Natural killer cell (primary cell): ENCODE data around the gene TRNP1. TPM values are rescaled to one million over a fixed set of nuclear protein-coding genes. Genes with fewer than 3 reads are reported as not detected.

Experiments used
- ATAC-seq, 3 donors: fragments of 150-1000 bp in 2 of 3; fragments of 200-7000 bp in 1 of 3; cut with Tn5 transposase; 1 replicate in 1 of 3; 2 replicates in 2 of 3; pipeline ENCODE4 v1.10.0; 2021; ENCODE audit warnings: mild to moderate bottlenecking in 2 of 3, moderate library complexity in 2 of 3
- DNase-seq, 2 donors: peaks; one replicate each; pipeline versions ENCODE4 v3.0.0 to v3.0.0-alpha.2; 2013 to 2021; ENCODE audit warnings: mixed read lengths in 1 of 2
- H3K27ac ChIP-seq: one replicate; pipeline ENCODE4 v1.5.1; 2013; ENCODE audit warnings: mild to moderate bottlenecking, low read length
- H3K27me3 ChIP-seq: one replicate; pipeline ENCODE4 v1.6.1; 2013; ENCODE audit warnings: low read length; ENCODE audit not compliant: control insufficient read depth, insufficient read depth
- H3K36me3 ChIP-seq: one replicate; pipeline ENCODE4 v1.6.1; 2013; ENCODE audit warnings: low read length; ENCODE audit not compliant: control insufficient read depth, insufficient read depth
- H3K4me1 ChIP-seq: one replicate; pipeline ENCODE4 v1.6.1; 2013; ENCODE audit warnings: low read length; ENCODE audit not compliant: control insufficient read depth, insufficient read depth
- H3K4me3 ChIP-seq: one replicate; pipeline ENCODE4 v1.5.1; 2013; ENCODE audit warnings: low read length
- H3K9me3 ChIP-seq: one replicate; pipeline ENCODE4 v1.6.1; 2013; ENCODE audit warnings: low read length; ENCODE audit not compliant: control insufficient read depth, insufficient read depth
- H3K27ac Mint-ChIP-seq, 2 donors: one replicate each; pipeline ENCODE4 v1.8.0; 2022; ENCODE audit warnings: mild to moderate bottlenecking in 2 of 2, mixed read lengths in 2 of 2, moderate library complexity in 1 of 2
- H3K27me3 Mint-ChIP-seq, 2 donors: one replicate each; pipeline ENCODE4 v1.8.0; 2022; ENCODE audit warnings: low read depth in 2 of 2, mixed read lengths in 2 of 2
- H3K36me3 Mint-ChIP-seq: one replicate; pipeline ENCODE4 v1.8.0; 2022; ENCODE audit warnings: mixed read lengths
- H3K4me1 Mint-ChIP-seq, 2 donors: one replicate each; pipeline ENCODE4 v1.8.0; 2022; ENCODE audit warnings: mixed read lengths in 2 of 2
- H3K4me3 Mint-ChIP-seq: one replicate; pipeline ENCODE4 v1.8.0; 2022; ENCODE audit warnings: mild to moderate bottlenecking, moderate library complexity, mixed read lengths
- H3K9me3 Mint-ChIP-seq, 2 donors: one replicate each; pipeline ENCODE4 v1.8.0; 2022; ENCODE audit warnings: mixed read lengths in 2 of 2
- whole genome bisulfite sequencing: methylation state at CpG from one replicate; pipeline ENCODE4 v1.1.7; 2013; ENCODE audit warnings: missing lambda C conversion rate; ENCODE audit not compliant: insufficient coverage; 5-methylcytosine and 5-hydroxymethylcytosine counted together
- intact Hi-C: fragments of 100-400 bp; cut with micrococcal nuclease; formaldehyde crosslinking; loops from one replicate; pipeline ENCODE4 v1.14.2; 2022
- total RNA-seq, 4 donors: library from RNA; stranded (reverse); fragments of 120-200 nt in 1 of 4; gene quantifications; one replicate each; pipeline versions ENCODE4 v1.2.3 to v1.2.4, GENCODE V29; 2013 to 2022
- TF ChIP-seq, protein P1 (sequence below): fragments of 200-600 bp; IDR thresholded peaks from one replicate; pipeline ENCODE4 v1.8.0; 2022; ENCODE audit warnings: antibody characterized with exemption

The TRNP1 gene
- total RNA-seq, 3 donors from 2014 or later (not counting 1 experiment from before 2014, with no cell fraction given) = 0.18 to 3.0 (median 0.95) TPM

GRCh38 chr1:27018316-27018715 is 24.8 kb downstream of the TRNP1 start:
- Histone ChIP-seq H3K9me3 (no peaks in the 10 kb centered on the region), H3K27ac (no peak overlapping the region), H3K4me1 (peaks cover under 1% of the 10 kb centered on the region), H3K27me3 (no peaks in the 10 kb centered on the region), H3K36me3 (no peaks in the 10 kb centered on the region), H3K4me3 (no peak overlapping the region)
- Mint-ChIP-seq H3K27ac (no peak overlapping the region), H3K27me3 (no peaks in the 10 kb centered on the region), H3K36me3 (no peaks in the 10 kb centered on the region), H3K4me3 (no peak overlapping the region), H3K4me1 (no peaks in the 10 kb centered on the region), H3K9me3 (no peaks in the 10 kb centered on the region)
- 92% methylated on average over 2 of the region's 3 CpGs for WGBS
- intact Hi-C loops = no loop called here
- TF ChIP-seq, protein P1, sequence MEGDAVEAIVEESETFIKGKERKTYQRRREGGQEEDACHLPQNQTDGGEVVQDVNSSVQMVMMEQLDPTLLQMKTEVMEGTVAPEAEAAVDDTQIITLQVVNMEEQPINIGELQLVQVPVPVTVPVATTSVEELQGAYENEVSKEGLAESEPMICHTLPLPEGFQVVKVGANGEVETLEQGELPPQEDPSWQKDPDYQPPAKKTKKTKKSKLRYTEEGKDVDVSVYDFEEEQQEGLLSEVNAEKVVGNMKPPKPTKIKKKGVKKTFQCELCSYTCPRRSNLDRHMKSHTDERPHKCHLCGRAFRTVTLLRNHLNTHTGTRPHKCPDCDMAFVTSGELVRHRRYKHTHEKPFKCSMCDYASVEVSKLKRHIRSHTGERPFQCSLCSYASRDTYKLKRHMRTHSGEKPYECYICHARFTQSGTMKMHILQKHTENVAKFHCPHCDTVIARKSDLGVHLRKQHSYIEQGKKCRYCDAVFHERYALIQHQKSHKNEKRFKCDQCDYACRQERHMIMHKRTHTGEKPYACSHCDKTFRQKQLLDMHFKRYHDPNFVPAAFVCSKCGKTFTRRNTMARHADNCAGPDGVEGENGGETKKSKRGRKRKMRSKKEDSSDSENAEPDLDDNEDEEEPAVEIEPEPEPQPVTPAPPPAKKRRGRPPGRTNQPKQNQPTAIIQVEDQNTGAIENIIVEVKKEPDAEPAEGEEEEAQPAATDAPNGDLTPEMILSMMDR = no peak
- ATAC-seq (no peak), DNase-seq (no peak)

DNA sequence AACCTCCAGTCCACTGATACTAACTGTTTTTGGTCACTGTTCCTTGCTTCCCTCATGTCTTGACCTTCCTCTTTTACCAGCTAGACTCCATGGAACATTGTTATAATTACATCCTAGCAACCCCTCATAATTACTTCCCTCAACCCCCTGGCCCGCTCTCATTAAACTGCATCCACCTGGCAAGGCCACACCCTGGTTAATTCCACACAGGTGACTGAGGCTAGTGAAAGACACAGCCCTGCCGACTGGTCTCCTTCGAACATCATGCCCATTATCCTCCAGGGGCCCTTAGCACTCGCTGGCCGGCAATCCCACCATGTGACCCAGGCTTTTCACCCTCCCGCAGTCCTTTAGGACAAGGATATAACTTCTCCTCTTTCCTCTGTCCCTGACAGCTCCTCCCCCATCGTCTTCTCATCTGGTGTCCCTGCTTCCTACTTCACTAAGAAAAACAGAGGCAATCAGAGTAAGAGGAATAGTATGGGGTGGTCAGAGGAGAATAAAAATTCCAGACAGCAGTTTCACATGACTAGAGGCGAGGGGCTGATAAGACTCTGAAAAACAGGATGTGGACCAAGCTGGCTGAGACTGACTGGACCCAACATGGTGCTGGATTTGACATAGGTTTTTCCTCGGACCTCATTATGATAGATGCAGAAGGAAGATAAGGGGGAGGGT is 28.0 kb downstream of the TRNP1 start:
- intact Hi-C loops = no loop called here
- no peaks in the 10 kb centered on the region for H3K4me1 ChIP-seq
- ATAC-seq (no peak), DNase-seq (no peak)
- no peaks in the 10 kb centered on the region for H3K36me3 Mint-ChIP-seq
- H3K9me3 ChIP-seq = no peaks in the 10 kb centered on the region
- no peak overlapping the region for H3K27ac ChIP-seq
- H3K4me1 Mint-ChIP-seq = no peaks in the 10 kb centered on the region
- H3K27ac Mint-ChIP-seq = no peak overlapping the region
- H3K4me3 Mint-ChIP-seq = no peak overlapping the region
- no peaks in the 10 kb centered on the region for H3K27me3 ChIP-seq
- no peaks in the 10 kb centered on the region for H3K9me3 Mint-ChIP-seq
- no peaks in the 10 kb centered on the region for H3K36me3 ChIP-seq
- no peak overlapping the region for H3K4me3 ChIP-seq
- TF ChIP-seq, protein P1 = no peak
- no peaks in the 10 kb centered on the region for H3K27me3 Mint-ChIP-seq
- WGBS = 78% methylated on average over 8 of the region's 9 CpGs

DNA sequence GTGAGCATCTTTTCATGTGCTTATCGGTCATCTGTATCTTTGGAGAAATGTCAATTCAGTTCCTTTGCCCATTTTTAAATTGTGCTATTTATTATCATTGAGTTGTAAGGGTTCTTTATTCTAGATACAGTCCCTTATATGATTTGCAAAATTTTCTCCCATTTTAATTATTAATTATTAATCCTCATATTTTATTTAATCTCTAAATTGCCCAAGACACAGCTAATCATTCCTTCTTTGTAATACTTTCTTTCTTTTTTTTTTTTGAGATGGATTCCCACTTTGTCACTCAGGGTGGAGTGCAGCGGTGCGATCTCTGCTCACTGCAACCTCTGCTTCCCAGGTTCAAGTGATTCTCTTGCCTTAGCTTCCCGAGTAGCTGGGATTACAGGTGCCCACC is 32.2 kb downstream of the TRNP1 start:
- H3K4me1 Mint-ChIP-seq = no peaks in the 10 kb centered on the region
- 92% methylated on average over 3 of the region's 4 CpGs for WGBS
- TF ChIP-seq, protein P1 = no peak
- Histone ChIP-seq H3K27ac (no peak overlapping the region), H3K9me3 (no peaks in the 10 kb centered on the region), H3K27me3 (no peaks in the 10 kb centered on the region), H3K4me3 (no peak overlapping the region), H3K4me1 (no peaks in the 10 kb centered on the region), H3K36me3 (no peaks in the 10 kb centered on the region)
- H3K27me3 Mint-ChIP-seq = peaks cover 10 to 11% of the 10 kb centered on the region in 2 donors
- DNase-seq = no peak
- H3K4me3 Mint-ChIP-seq = no peak overlapping the region
- no peak for ATAC-seq
- H3K36me3 Mint-ChIP-seq = no peaks in the 10 kb centered on the region
- no peak overlapping the region for H3K27ac Mint-ChIP-seq
- intact Hi-C loops = no loop called here
- H3K9me3 Mint-ChIP-seq = no peaks in the 10 kb centered on the region
